Vagina (tissue), 2 donors: ENCODE data around the gene ZSWIM3.

ENCODE experiments used
- CTCF ChIP-seq, 3 experiments: fragments of 450-650 bp in 2 of 3; fragments of 200-600 bp in 1 of 3; sonication (generic) in 1 of 3; IDR thresholded peaks; one replicate each; pipeline ENCODE4 v1.5.1; 2017 to 2019; ENCODE audit warnings: antibody characterized with exemption in 3 of 3, mild to moderate bottlenecking in 2 of 3, moderate library complexity in 2 of 3
- POLR2AphosphoS5 ChIP-seq, 2 donors: sonication (generic); formaldehyde crosslinking; IDR thresholded peaks; one replicate each; pipeline ENCODE4 v1.9.0; 2017; ENCODE audit warnings: antibody characterized with exemption in 2 of 2, mild to moderate bottlenecking in 2 of 2, low read depth in 1 of 2; ENCODE audit not compliant: insufficient read depth in 1 of 2

- TF ChIP-seq CTCF (IDR thresholded peaks at IDR 0.05) (no peak), POLR2AphosphoS5 (IDR thresholded peaks at IDR 0.05; ENCODE audit: insufficient read depth in 1 of 2, low read depth in 1 of 2) (no peak)
Measured at GRCh38 chr20:45926731-45927070, 69.3 kb downstream of the ZSWIM3 start.
